ENCODE measurements around the gene SCRT2. TPM values are rescaled to one million over a fixed set of nuclear protein-coding genes. Genes with fewer than 3 reads are reported as not detected.
"Not testable (repeated sequence)": the region's sequence is repeated elsewhere in the genome, so short reads cannot be mapped to it uniquely, and the experiment has no call there.

The SCRT2 gene
- total RNA-seq, 1 experiment from 2014 or later, result not detected

- peak; percentile 94 for DNase-seq (ENCODE audit: low read depth)
These were observed 22.5 kb downstream of the SCRT2 start, which contains the start of gene SRXN1 for GRCh38 chr20:653110-653589. Gene SRXN1 (minus strand): TSS chr20:653200. CDS start chr20:653185, 15 bp downstream.

- DNase-seq (ENCODE audit: low read depth), result peak; percentile 52
These were observed 22.9 kb downstream of the SCRT2 start for GRCh38 chr20:652615-653109.

DNA sequence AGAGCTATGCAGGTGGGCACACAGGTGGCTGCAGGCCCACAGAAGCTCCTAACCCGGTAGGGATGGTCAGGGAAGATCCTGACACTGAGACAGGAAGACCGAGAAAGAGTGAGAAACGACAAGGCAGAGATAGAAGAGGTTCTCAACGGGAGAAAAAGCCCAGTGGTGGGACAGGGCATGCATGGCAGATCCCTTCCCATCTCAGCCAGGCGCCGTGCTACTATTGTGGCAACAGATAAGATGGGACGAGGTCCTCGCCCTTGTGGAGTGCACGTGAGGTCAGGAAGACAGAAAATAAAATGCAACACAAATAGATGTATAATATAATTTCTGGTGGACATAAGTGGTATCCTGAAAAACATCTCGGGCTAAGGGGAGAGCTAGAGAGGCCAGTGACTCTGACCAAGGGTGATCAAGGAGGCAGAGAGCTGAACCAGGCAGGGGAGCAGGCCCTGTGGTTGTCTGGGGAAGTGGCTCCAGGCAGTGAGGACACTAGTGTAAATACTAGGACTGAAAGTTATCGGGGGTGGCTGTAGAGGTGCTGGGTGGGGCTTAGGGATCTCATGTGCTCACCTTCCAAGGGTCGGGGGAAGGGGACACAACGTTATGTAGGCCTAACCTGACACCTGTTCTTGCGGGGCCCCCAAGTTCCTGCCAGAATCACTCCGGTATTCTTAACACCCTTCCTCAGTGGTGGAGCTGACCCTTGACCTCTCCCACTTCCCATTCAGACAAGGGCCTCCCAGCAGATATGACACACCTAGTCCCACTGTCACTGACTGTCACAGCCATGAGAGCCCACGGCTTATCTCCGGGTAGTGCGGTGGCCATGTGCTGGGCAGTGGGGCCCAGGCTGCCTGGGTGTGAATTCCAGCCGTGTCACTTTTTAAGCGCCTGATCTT lies 23.6 kb downstream of the SCRT2 start:
- peak; percentile 22 for DNase-seq (ENCODE audit: low read depth)

GRCh38 chr20:650954-651353 lies 24.6 kb downstream of the SCRT2 start:
- DNase-seq (ENCODE audit: low read depth), result no peak

DNA sequence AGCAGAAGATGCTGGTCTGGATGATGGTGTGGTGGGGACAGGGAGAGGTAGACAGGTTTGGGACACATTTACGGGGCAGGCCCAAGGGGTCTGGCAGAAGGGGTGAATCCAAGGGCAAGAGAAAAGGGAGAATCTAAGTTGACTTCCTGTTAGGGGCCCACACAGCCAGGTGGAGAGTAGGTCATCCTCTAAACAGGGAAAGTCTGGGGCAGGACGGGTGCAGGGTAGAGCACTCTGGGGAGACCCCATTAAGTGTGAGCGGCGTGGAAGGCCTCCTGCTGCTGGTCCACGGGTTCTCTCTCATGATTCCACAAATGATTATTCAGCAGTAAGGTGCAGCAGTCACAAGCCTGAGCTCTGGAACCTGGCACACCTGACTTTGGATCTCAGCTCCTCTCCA lies 25.3 kb downstream of the SCRT2 start:
- no peak for DNase-seq (ENCODE audit: low read depth)

DNA sequence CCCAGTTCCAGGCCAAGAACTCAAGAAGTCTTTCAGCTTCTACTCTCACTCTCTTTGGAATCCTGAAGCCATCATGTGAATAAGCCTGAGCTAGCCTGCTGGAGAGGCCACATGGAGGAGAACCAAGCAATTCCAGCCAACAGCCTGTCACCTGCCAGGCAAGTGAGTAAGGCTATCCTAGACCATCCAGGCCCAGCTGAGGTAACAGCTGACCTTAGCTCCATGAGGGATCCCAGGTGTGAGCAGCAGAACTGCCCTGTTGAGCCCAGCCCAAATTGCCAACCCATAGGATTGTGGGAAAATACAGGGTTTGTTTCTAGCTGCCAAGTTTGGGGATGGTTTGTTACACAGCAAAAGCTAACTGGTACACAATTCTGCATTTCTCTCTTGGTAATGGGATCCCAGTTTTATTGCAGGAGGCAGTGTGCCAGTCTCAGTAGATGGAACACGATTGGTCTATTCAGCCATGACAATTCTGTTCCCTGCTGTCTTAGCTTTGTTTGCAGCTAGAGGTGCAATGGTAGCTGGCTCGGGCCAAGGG lies 28.1 kb downstream of the SCRT2 start:
- DNase-seq (ENCODE audit: low read depth), result no peak

DNA sequence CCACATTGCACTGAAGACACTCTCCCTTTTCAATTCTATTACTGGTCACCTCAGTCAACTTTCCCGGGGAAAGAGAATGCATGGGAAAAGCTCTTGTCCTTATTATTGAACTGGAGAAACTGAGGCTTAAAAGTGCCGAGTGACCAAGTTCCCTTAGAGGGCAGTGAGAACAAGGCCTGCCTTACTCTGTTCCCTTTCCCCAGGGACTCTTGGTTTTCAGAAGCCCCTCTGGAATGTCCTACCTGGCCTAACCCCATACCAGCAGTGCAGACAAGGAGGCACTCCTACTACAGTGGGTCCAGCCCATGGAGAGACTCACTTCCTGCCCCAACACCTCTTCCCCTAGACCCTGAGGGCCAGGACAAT lies 28.8 kb downstream of the SCRT2 start:
- DNase-seq (ENCODE audit: low read depth), result no peak

GRCh38 chr20:646107-646867 lies 29.3 kb downstream of the SCRT2 start:
- DNase-seq (ENCODE audit: low read depth), result peak; percentile 29

DNA sequence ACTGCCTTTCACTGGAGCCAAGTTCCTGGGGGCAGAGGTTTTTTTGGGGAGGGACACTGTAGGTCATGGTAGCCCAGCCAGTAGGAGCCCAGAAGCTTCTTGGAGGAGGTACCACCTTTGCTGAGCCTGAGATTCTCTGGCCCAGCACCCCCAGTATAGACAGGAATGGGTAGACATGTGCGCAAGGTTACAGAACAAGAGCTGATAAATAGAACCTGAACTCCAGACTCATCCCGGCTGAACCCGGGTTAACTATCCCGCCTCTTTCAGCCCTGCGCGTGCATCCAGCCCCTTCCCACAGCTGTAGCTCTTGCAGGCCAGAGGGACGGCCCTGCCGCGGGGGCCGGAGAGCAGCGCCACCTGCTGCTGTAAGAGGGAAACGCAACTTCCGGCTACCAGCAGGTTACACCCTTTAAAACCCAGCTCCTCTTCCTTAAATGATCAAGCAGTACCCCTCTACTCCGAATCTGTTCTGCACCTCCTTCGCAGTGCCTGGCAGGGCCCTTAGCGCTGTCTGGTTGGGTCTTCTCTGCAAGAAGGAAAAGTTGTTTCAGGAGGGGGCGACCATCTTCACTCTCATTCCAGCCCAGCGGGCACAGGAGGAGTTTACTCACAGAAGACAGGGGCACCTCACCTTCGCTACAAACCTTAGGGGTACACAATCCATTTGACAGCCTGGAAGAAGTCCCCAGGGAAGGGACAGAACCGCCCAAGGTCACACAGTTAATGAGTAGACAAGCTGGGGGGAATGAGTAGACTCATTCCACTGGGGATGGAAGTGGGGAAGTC lies 30.1 kb downstream of the SCRT2 start:
- DNase-seq (ENCODE audit: low read depth), result peak; percentile 64

DNA sequence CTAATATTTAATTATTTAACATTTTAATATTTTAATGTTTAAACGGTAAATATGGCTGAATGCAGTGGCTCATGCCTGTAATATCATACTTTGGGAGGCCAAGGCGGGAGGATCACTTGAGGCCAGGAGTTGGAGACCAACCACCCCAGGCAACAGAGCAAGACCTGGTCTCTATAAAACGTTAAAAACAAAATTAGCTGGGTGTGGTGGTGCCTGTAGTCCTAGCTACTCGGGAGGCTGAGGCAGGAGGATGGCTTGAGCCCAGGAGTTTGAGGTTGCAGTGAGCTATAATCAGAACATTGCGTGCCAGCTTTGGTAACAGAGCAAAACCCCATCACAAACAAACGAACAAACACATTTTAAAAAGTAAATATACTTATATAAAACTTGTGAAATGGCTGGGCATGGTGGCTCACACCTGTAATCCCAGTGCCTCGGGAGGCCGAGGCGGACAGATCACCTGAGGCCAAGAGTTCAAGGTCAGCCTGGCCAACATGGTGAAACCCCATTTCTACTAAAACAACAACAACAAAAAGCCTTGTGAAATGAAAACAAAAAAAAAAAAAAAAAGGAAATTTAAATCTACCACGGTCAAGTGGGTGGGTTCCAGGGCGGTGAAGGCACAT lies 30.8 kb downstream of the SCRT2 start:
- no peak for DNase-seq (ENCODE audit: low read depth)

- DNase-seq (ENCODE audit: low read depth), result no peak
These were observed 33.0 kb downstream of the SCRT2 start for GRCh38 chr20:642398-643174.

DNA sequence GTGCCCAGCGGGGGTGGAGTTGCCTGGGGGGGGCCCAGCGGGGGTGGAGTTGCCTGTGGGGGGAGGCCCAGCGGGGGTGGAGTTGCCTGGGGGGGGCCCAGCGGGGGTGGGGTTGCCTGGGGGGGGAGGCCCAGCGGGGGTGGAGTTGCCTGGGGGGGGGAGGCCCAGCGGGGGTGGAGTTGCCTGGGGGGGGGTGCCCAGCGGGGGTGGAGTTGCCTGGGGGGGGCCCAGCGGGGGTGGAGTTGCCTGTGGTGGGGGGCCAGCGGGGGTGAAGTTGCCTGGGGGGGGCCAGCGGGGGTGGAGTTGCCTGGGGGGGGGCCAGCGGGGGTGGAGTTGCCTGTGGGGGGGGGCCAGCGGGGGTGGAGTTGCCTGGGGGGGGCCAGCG lies 33.6 kb downstream of the SCRT2 start:
- DNase-seq (ENCODE audit: low read depth), result not testable (repeated sequence)

DNA sequence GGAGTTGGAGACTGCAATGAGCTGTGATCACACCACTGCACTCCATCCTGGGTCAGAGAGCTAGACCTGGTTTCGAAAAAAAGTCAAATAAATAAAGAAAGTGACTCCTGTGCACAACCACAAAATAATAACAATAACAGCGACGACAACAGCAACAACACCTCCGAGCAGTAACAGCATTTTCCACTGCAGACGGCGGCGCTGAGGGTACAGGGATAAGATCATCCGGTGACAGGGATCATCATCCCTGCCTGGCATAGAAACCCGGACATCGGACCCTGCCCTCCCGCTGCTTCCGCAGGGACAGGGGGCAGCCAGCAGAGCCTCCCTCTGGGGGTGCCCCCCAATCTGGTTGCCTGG lies 34.1 kb downstream of the SCRT2 start:
- DNase-seq (ENCODE audit: low read depth), result peak; percentile 38

DNA sequence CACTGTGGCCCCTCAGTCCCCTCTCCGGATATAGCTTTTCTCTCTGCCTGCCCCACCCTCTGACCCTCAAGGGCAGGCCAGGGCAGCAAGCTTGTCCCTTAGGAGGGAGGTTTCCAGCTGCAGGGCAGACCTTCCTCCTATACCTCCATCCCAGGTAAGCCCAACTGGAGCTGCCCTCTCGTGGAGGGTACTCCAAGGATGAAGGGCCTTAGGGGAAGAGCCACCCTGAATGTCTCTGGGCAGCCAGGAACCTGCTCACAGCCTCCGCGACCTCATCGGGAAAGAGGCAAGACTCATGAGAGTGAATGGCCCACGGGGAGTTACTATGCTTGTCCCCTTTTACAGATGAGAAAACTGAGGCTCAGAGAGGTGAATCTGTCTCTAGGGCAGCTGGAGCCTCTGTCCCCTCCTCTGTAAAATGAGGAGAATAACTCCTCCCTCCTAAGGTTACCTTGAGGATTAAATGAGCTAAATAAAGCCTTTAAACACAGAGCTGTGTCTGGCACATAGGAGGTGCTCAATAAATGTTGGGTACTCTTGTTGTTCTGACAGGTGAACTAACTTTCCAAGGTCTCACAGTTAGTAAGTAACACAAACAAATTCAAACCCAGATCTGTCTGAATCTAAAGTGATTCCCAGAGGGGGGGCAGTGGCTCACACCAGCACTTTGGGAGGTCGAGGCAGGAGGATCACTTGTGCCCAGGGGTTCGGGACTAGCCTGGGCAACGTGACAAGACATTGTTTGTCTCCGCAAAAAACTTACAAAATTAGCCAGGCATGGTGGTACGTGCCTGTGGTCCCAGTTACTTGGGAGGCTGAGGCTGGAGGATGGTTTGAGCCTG lies 34.7 kb downstream of the SCRT2 start:
- DNase-seq (ENCODE audit: low read depth), result no peak

DNA sequence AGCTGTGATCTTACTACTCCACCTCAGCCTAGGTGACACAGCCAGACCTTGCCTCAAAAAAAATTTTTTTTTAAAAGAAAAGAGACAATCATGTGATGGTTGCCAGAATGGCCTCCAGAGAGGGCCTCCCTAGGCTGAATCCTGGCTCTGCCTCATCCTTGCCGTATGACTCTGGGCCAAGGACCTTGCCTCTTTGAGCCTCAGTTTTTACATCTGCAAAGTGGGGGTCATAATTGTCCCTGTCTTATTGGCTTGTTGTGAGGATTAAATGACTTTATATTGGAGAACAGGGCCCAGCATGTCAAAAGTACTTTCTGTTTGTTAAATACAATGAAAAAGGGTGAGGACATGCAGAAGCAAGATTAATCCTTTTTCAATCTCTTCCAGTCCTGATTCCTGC lies 37.0 kb downstream of the SCRT2 start:
- no peak for DNase-seq (ENCODE audit: low read depth)

DNA sequence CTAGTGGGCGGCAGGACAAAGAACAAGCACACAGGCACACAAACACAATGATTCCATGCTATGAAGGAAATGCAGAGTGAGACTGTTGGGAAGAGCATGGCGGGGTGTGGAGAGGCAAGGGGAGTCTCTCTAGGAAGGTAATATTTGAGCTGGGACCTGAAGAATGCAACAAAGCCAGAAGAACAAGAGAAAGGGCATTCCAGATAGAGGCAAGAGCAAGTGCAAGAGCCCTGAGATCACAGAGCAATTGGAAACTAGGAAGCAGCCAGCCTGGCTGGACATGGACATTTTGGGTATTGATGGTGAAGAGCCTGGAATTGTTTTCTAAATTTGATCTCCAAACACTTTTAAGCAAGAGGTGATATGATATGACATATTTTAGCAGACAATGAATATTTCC lies 38.0 kb downstream of the SCRT2 start:
- DNase-seq (ENCODE audit: low read depth), result no peak

DNA sequence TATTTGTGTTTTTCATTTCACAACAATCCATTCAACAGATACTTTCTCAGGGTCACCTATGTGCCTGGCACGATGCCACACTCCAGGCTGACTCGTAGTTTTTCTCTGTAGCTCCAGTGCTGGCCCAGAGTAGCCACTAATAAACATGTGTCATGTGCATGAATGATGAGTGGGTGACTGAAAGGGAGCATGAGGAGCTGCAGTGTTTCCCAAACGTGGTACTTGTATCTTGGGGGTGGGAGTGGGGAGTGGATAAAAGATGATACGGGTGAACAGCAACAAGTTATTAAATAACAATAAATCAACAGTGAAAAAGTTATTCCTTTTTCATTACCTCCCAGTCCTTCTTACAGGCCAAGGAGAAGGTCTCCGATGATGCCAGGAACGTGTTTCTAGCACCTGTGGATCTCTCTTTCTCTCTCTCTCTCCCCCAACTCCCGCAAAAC lies 39.7 kb downstream of the SCRT2 start:
- DNase-seq (ENCODE audit: low read depth), result peak; percentile 64

DNA sequence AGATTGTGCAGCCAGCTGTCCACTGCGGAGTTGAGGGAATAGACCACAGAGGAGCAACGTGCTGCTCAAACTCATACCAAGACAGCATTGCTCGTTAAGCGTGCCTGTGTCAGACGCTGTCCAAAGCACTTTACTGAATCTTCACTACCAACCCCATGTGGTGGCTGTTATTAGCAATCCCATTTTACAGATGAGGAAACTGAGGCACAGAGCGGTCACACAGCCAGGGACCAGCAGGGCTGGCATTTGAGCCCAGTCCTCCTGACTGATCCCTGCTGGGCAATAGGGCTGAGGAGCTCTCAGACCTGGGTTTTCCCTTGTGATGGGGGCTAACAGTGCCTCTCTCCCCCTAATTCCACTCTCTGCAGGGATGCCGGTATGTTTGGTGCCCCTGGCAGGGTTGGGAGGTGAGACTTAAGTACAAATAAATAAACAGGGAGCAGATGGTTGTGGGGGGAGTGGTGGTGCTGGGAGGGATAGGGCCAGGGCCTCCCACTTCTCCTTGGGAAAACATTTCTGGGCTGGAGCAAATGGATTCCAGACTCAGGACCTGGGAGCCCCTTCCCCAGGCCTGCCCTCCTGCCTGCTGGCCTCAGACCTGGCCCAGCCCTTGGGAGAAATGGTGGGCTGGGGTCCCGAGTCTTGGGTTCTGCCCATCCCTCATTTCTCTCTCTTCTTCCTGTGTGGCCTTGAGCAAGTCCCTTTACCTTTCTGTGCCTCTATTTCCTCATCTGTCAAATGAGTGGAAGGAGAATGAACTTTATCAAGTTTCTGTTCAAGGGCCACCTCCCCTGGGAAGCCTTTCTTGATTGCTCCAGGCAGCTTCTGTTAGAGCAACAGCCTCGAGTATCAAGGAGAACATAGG lies 40.3 kb downstream of the SCRT2 start:
- DNase-seq (ENCODE audit: low read depth), result no peak

All from M059J (cell line).